Heart right ventricle (tissue), 16 donors: ENCODE data around the gene CCDC97. TPM values are rescaled to one million over a fixed set of nuclear protein-coding genes. Genes with fewer than 3 reads are reported as not detected.

Experiments
- ATAC-seq, 8 donors: fragments of 200-7000 bp; cut with Tn5 transposase; one replicate each; pipeline ENCODE4 v1.9.1; 2020; ENCODE audit warnings: mild to moderate bottlenecking in 8 of 8, moderate library complexity in 8 of 8, moderate number of reproducible peaks in 1 of 8
- DNase-seq, 2 donors: peaks; one replicate each; pipeline ENCODE4 v3.0.0-alpha.2; 2020
- H3K27ac ChIP-seq, 10 donors: fragments of 200-600 bp; sonication (generic) in 2 of 10; one replicate each; pipeline versions ENCODE4 v1.5.0 to v1.8.0; 2020 to 2022; ENCODE audit warnings: mild to moderate bottlenecking in 3 of 10
- H3K27me3 ChIP-seq, 7 donors: fragments of 200-600 bp; one replicate each; pipeline ENCODE4 v1.8.0; 2021 to 2022; ENCODE audit warnings: mild to moderate bottlenecking in 2 of 7
- H3K36me3 ChIP-seq, 9 donors: fragments of 200-600 bp; sonication (generic) in 1 of 9; one replicate each; pipeline versions ENCODE4 v1.5.0 to v1.8.0; 2020 to 2022; ENCODE audit warnings: mild to moderate bottlenecking in 2 of 9
- H3K4me1 ChIP-seq, 9 donors: fragments of 200-600 bp; sonication (generic) in 1 of 9; one replicate each; pipeline versions ENCODE4 v1.5.0 to v1.8.0; 2020 to 2022; ENCODE audit warnings: mild to moderate bottlenecking in 4 of 9
- H3K4me3 ChIP-seq, 10 donors: fragments of 200-600 bp; sonication (generic) in 2 of 10; one replicate each; pipeline versions ENCODE4 v1.5.0 to v1.8.0; 2020 to 2022; ENCODE audit warnings: mild to moderate bottlenecking in 7 of 10, moderate library complexity in 2 of 10
- H3K9me3 ChIP-seq, 11 donors: fragments of 200-600 bp in 10 of 11; sonication (generic) in 2 of 11; one replicate each; pipeline versions ENCODE4 v1.5.0 to v1.8.0; 2013 to 2022; ENCODE audit warnings: mild to moderate bottlenecking in 2 of 11, control low read depth in 1 of 11, moderate library complexity in 1 of 11
- CTCF ChIP-seq, 9 donors: fragments of 200-600 bp; sonication (generic) in 2 of 9; IDR thresholded peaks; one replicate each; pipeline versions ENCODE4 v1.5.0 to v1.8.0; 2021 to 2022; ENCODE audit warnings: antibody characterized with exemption in 9 of 9, mild to moderate bottlenecking in 5 of 9, moderate library complexity in 1 of 9
- WGBS, 2 donors: extraction: QIAGEN DNeasy Blood & Tissue Kit; methylation state at CpG; one replicate each; pipeline ENCODE4 v1.1.7; 2013; ENCODE audit warnings: inconsistent platforms in 1 of 2; 5-methylcytosine and 5-hydroxymethylcytosine counted together
- intact Hi-C, 10 donors: fragments of 100-400 bp; cut with DNase I; formaldehyde crosslinking; loops; one replicate each; pipeline versions ENCODE4 v1.11.1 to v1.14.2; 2022
- polyA plus RNA-seq, 2 donors: library from polyadenylated mRNA; stranded (reverse); fragments of 200-250 nt; gene quantifications; one replicate each; pipeline ENCODE4 v1.2.3, GENCODE V29; 2013
- total RNA-seq, 10 donors: library from RNA; stranded (reverse); fragmentation: NEBNext Ultra II Directional in 3 of 10; extraction: Animal tissue kit (Norgen Biotek cat#: 25700) in 3 of 10; gene quantifications; one replicate each; pipeline versions ENCODE4 v1.2.1 to v1.2.4, GENCODE V29; 2021 to 2023
- donor health status: Arrhythmogenic right ventricular cardiomyopathy.
- donor health status: ischemic (EF 13 %, LVEDD 7.1; RV severe dilation, severe dysfunction).
- donor health status: healthy with polysubstance abuse.
- donor health status: DM: no; HTN: yes; CAD: no.
- donor health status: DM: no; HTN: no; CAD: no.
- donor health status: ischemic (EF 25% LVEDD 6.9; RV normal size, moderate dysfunction).
- donor health status: ischemic (EF 25% LVEDD 5.7; RV mildly dilated, moderate dysfunction).
- donor health status: healthy.
- donor health status: DM: yes; HTN: yes; CAD: no.
- donor health status: Ischemic cardiomyopathy.
- donor health status: ischemic (EF 35%, LVEDD 5.7; RV mildly dilated, moderate dysfunction).
- donor health status: nonischemic (EF 11% LVEDD 7.7; RV severe dilation, severe dysfunction).
- donor health status: DM: yes; HTN: yes; CAD: no.
- donor health status: PGD.
- donor health status: ischemic (EF 29% LVEDD 5.4; RV normal size, mild dysfunction).
- donor health status: nonischemic (EF 23%, LVEDD 6.1; RV moderate dilation, normal function).

The CCDC97 gene
- total and polyA plus RNA-seq, 12 donors: 11.3 to 19.2 (median 16.1) TPM

DNA sequence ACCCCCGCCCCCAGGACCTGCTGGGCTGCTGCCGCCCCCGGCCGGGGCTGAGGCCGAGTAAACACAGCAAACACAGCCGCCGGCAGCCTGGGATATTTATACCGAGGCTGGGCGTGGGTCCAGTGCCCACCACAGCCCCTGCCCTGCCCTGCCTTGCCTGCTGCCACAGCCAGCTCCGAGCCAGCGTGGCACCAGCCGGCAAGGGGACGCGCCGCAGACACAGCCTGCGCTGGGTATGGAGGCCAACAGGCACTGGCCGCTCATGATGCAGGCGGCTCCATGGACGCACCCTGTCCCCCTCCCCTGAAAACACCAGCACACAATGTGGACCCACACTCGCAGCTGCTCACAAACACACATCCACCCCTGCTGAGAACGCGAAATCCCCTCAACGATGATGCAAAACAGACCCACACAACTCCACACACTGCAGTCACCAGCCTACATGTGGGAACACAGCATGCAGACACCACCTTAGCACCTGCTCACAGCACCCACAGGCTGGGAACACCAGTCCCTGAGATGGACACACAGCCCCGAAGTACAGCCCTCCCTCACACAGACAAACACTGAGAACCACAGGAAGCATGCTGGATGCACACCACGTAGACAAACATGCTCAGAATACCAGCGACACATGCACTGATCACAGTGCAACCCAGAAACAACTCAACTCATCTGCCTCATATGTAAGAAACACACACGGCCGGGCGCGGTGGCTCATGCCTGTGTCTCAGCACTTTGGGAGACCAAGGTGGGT, 16.2 kb downstream of the CCDC97 start:
- ATAC-seq: peak; percentile 1 to 49 (median 16)

DNA sequence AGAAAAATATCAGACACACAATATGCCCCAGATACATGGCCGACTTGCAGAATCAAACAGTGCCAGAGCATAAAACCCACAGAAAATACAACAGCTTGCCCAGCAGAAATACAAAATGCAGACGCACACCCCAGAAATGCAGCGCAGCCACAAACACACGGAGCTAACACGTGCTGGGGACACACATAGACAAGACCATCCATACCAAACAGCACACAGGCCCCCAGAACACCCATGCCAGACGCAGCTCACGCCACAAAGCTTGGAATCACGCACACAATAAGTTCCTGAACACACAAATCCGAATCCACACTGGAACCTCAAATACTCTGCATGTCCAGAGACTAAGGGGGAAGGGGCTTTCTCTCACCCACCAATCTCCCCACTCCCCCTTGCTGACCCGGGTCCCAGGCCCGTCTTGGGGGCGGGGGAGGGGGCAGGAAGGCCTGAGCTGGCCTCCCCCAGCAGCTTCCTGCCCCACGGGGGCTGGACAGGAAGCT, 17.2 kb downstream of the CCDC97 start:
- intact Hi-C loops: loop anchor here in 6 of 10 donors (1.0 to 10.0 kb wide), 6 partner anchors 25 to 248 kb away; partner anchors contain the start of genes CEACAM21 (in 1 of the 6), DMAC2 (in 1 of the 6) and TGFB1 (in 1 of the 6)

More for the DNA sequence above, 16.2 kb downstream of the CCDC97 start:
- no peak for TF ChIP-seq CTCF (IDR thresholded peaks at IDR 0.05)
- Histone ChIP-seq H3K27ac (peak overlapping the region; percentile 82 to 96 (median 90)), H3K9me3 (no peaks in the 10 kb centered on the region), H3K4me1 (peaks cover 45 to 100% (median 78%) of the 10 kb centered on the region in 9 donors), H3K27me3 (no peaks in the 10 kb centered on the region), H3K4me3 (peak overlapping the region in 9 of 10 donors; percentile 18 to 50 (median 40)), H3K36me3 (peaks cover 0 to 52% (median 0%) of the 10 kb centered on the region in 9 donors)
- WGBS, 2 donors: 15 to 22% methylated on average over 30 of the region's 30 CpGs
- DNase-seq: peak in 1 of 2 donors; percentile 43
- intact Hi-C loops: loop anchor here in 6 of 10 donors (2.0 to 10.0 kb wide), 5 partner anchors 27 to 249 kb away; partner anchors contain the start of genes TGFB1 (in 2 of the 6), CEACAM21 (in 1 of the 6) and DMAC2 (in 1 of the 6)

DNA sequence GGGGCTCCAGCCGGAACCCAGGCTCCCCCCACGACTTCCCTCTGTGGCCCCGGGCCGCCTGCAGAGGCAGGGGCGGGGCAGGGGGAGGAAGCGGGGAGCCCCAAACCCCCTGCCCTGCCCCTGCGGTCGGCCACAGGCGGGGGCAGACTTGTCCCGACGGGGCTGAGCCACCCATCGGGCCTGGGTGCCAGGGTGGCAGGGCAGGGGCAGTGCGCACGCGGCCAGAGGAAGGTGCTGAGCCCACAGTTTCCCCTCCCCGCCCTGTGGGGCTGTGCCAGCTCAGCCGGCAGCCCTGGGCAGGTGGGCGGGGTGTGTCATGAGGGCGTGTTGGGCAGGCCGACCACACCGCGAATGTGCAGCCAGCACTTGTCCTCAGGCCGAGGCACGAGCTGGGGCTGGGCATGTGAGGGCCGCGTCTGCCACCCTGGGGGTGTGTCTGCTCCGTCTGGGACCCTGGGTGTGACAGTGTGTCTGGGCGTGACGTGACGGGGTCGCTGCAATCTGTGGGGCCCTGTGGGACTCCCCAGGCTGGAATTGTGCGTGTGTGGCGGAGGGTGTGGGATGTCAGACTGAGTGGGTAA, 17.7 kb downstream of the CCDC97 start:
- H3K9me3 ChIP-seq: no peaks in the 10 kb centered on the region
- H3K4me3 ChIP-seq: peak overlapping the region in 9 of 10 donors; percentile 20 to 49 (median 40)
- peak; percentile 37 to 65 (median 55) for ATAC-seq
- peak overlapping the region; percentile 67 to 96 (median 88) for H3K27ac ChIP-seq
- peaks cover 0 to 52% (median 0%) of the 10 kb centered on the region in 9 donors for H3K36me3 ChIP-seq
- peaks cover 36 to 87% (median 62%) of the 10 kb centered on the region in 9 donors for H3K4me1 ChIP-seq
- TF ChIP-seq CTCF (IDR thresholded peaks at IDR 0.05): peak in 1 of 9 donors; percentile 13
- DNase-seq: peak; percentile 76 to 79
- H3K27me3 ChIP-seq: no peaks in the 10 kb centered on the region
- intact Hi-C loops: loop anchor here in 6 of 10 donors (1.0 to 10.0 kb wide), 6 partner anchors 25 to 247 kb away; partner anchors contain the start of genes CEACAM21 (in 1 of the 6), DMAC2 (in 1 of the 6) and TGFB1 (in 1 of the 6)
- 30 to 35% methylated on average over 30 to 33 of the region's 33 CpGs for whole genome bisulfite sequencing, 2 donors

More for the DNA sequence above, 17.2 kb downstream of the CCDC97 start:
- ATAC-seq (no peak), DNase-seq (no peak)
- WGBS, 2 donors: 37 to 47% methylated on average over 13 of the region's 13 CpGs
- TF ChIP-seq CTCF (IDR thresholded peaks at IDR 0.05): no peak
- H3K27me3 ChIP-seq: no peaks in the 10 kb centered on the region
- H3K4me3 ChIP-seq: peak overlapping the region in 9 of 10 donors; percentile 20 to 49 (median 40)
- H3K36me3 ChIP-seq: peaks cover 0 to 52% (median 0%) of the 10 kb centered on the region in 9 donors
- H3K4me1 ChIP-seq: peaks cover 39 to 92% (median 68%) of the 10 kb centered on the region in 9 donors
- peak overlapping the region; percentile 67 to 96 (median 88) for H3K27ac ChIP-seq
- no peaks in the 10 kb centered on the region for H3K9me3 ChIP-seq
